GM23338 (cell line): ENCODE data around the gene CLDN17. TPM values are rescaled to one million over a fixed set of nuclear protein-coding genes. Genes with fewer than 3 reads are reported as not detected.

ENCODE experiments used
- ATAC-seq: fragments of 200-7000 bp; cut with Tn5 transposase; 3 replicates; pipeline ENCODE4 v1.9.1; 2020
- DNase-seq: peaks from one replicate; pipeline ENCODE4 v3.0.0-alpha.2; 2015; ENCODE audit warnings: low spot score
- H2AFZ ChIP-seq: fragments of 200-600 bp; sonication (generic); 2 replicates; pipeline ENCODE4 v1.8.0; 2016; ENCODE audit warnings: antibody characterized with exemption, mild to moderate bottlenecking, moderate library complexity
- H3F3A ChIP-seq: fragments of 200-600 bp; sonication (generic); replicated peaks from 2 replicates; pipeline ENCODE4 v1.8.0; 2017; ENCODE audit warnings: antibody characterized with exemption, mixed run types, low read depth
- H3K27ac ChIP-seq: fragments of 200-600 bp; sonication (generic); 2 replicates; pipeline ENCODE4 v1.6.1; 2016; ENCODE audit warnings: low read depth
- H3K27me3 ChIP-seq: fragments of 200-600 bp; sonication (generic); 2 replicates; pipeline ENCODE4 v1.8.0; 2016; ENCODE audit warnings: mild to moderate bottlenecking, mixed run types, moderate library complexity; ENCODE audit not compliant: insufficient read depth
- H3K36me3 ChIP-seq: fragments of 200-600 bp; sonication (generic); 2 replicates; pipeline ENCODE4 v1.8.0; 2016; ENCODE audit warnings: mild to moderate bottlenecking; ENCODE audit not compliant: insufficient read depth
- H3K4me1 ChIP-seq: fragments of 200-600 bp; sonication (generic); 2 replicates; pipeline ENCODE4 v1.8.0; 2016; ENCODE audit warnings: mild to moderate bottlenecking, moderate library complexity; ENCODE audit not compliant: insufficient read depth
- H3K4me2 ChIP-seq: fragments of 200-600 bp; sonication (generic); 2 replicates; pipeline ENCODE4 v1.7.1; 2017; ENCODE audit warnings: mixed run types
- H3K4me3 ChIP-seq: fragments of 200-600 bp; sonication (generic); 2 replicates; pipeline ENCODE4 v1.6.1; 2016; ENCODE audit warnings: mixed run types
- H3K79me2 ChIP-seq: fragments of 200-600 bp; sonication (generic); replicated peaks from 2 replicates; pipeline ENCODE4 v1.8.0; 2017; ENCODE audit warnings: mild to moderate bottlenecking; ENCODE audit not compliant: insufficient read depth
- H3K9me2 ChIP-seq: fragments of 200-600 bp; sonication (generic); 2 replicates; pipeline ENCODE4 v1.8.0; 2017; ENCODE audit not compliant: insufficient read depth
- H4K20me1 ChIP-seq: fragments of 200-600 bp; sonication (generic); replicated peaks from 2 replicates; pipeline ENCODE4 v1.8.0; 2017; ENCODE audit warnings: mild to moderate bottlenecking; ENCODE audit not compliant: insufficient read depth
- H3K27ac Mint-ChIP-seq: 2 replicates; pipeline ENCODE4 v1.8.0; 2020; ENCODE audit warnings: inconsistent platforms, mild to moderate bottlenecking, moderate library complexity, mixed read lengths
- H3K27me3 Mint-ChIP-seq: 3 replicates; pipeline ENCODE4 v1.8.0; 2022; ENCODE audit warnings: low read depth, mild to moderate bottlenecking, moderate library complexity, mixed read lengths, inconsistent platforms; ENCODE audit not compliant: insufficient read depth, poor library complexity
- H3K36me3 Mint-ChIP-seq: 3 replicates; pipeline ENCODE4 v1.8.0; 2021; ENCODE audit warnings: low read depth, mild to moderate bottlenecking, inconsistent platforms, moderate library complexity, mixed read lengths
- H3K4me1 Mint-ChIP-seq: 3 replicates; pipeline ENCODE4 v1.8.0; 2020; ENCODE audit warnings: mild to moderate bottlenecking, inconsistent platforms, mixed read lengths
- H3K4me3 Mint-ChIP-seq: 3 replicates; pipeline ENCODE4 v1.8.0; 2021; ENCODE audit warnings: moderate library complexity, mild to moderate bottlenecking, inconsistent platforms, mixed read lengths
- H3K9me3 Mint-ChIP-seq: 3 replicates; pipeline ENCODE4 v1.8.0; 2020; ENCODE audit warnings: moderate library complexity, mild to moderate bottlenecking, inconsistent platforms, mixed read lengths
- CREB1 ChIP-seq: fragments of 250-450 bp; sonication (Bioruptor Pico); IDR thresholded peaks from 2 replicates; pipeline ENCODE4 v1.5.0; 2020; ENCODE audit warnings: low read depth, mild to moderate bottlenecking, moderate library complexity
- CTCF ChIP-seq, 2 experiments: fragments of 200-600 bp in 1 of 2; sonication (generic) in 1 of 2; conservative IDR thresholded peaks; 2 replicates each; pipeline versions ENCODE4 v1.5.1 to v1.6.1; 2016 to 2017; ENCODE audit warnings: antibody characterized with exemption in 2 of 2, low read depth in 2 of 2, mild to moderate bottlenecking in 2 of 2, moderate library complexity in 1 of 2
- ETS1 ChIP-seq: IDR thresholded peaks from 2 replicates; pipeline ENCODE4 v1.6.1; 2016; ENCODE audit warnings: antibody characterized with exemption
- EZH2 ChIP-seq: fragments of 200-600 bp; sonication (generic); IDR thresholded peaks from one replicate; pipeline ENCODE4 v1.8.0; 2017; ENCODE audit warnings: antibody characterized with exemption, mild to moderate bottlenecking, low read depth; ENCODE audit not compliant: unreplicated experiment
- EZH2phosphoT487 ChIP-seq: fragments of 200-600 bp; sonication (generic); IDR thresholded peaks from one replicate; pipeline ENCODE4 v1.8.1; 2018; ENCODE audit warnings: antibody characterized with exemption; ENCODE audit not compliant: unreplicated experiment
- JUNB ChIP-seq: IDR thresholded peaks from one replicate; pipeline ENCODE4 v1.6.1; 2016; ENCODE audit warnings: antibody characterized with exemption; ENCODE audit not compliant: unreplicated experiment
- NANOG ChIP-seq: IDR thresholded peaks from 2 replicates; pipeline ENCODE4 v1.6.1; 2016; ENCODE audit warnings: antibody characterized with exemption, borderline replicate concordance
- POLR2AphosphoS5 ChIP-seq: IDR thresholded peaks from 2 replicates; pipeline ENCODE4 v1.6.1; 2016; ENCODE audit warnings: antibody characterized with exemption, low read depth
- REST ChIP-seq: IDR thresholded peaks from one replicate; pipeline ENCODE4 v1.6.1; 2018; ENCODE audit warnings: antibody characterized with exemption; ENCODE audit not compliant: unreplicated experiment
- STAT1 ChIP-seq: IDR thresholded peaks from one replicate; pipeline ENCODE4 v1.6.1; 2016; ENCODE audit warnings: antibody characterized with exemption; ENCODE audit not compliant: unreplicated experiment
- ZNF114 ChIP-seq: fragments of 250-450 bp; sonication (Bioruptor Pico); IDR thresholded peaks from 2 replicates; pipeline ENCODE4 v1.5.0; 2020; ENCODE audit warnings: mild to moderate bottlenecking, moderate library complexity
- ZNF331 ChIP-seq: fragments of 250-450 bp; sonication (Bioruptor Pico); IDR thresholded peaks from 2 replicates; pipeline ENCODE4 v1.5.0; 2020; ENCODE audit warnings: low read depth, mild to moderate bottlenecking, moderate library complexity
- ZNF462 ChIP-seq: fragments of 250-450 bp; sonication (Bioruptor Pico); IDR thresholded peaks from 2 replicates; pipeline ENCODE4 v1.5.0; 2020; ENCODE audit warnings: mild to moderate bottlenecking, moderate library complexity
- polyA plus RNA-seq: library from polyadenylated mRNA; unstranded; fragments of >200 nt; fragmentation: Nextera tagmentation; extraction: Ambion mirVana; gene quantifications from 2 replicates; pipeline ENCODE4 v1.2.1, GENCODE V29; 2016
- total RNA-seq: library from RNA; depleted of rRNA; stranded (reverse); fragments of >200 nt; shearing (Covaris generic); gene quantifications from 2 replicates; pipeline ENCODE4 v1.2.3, GENCODE V29; 2014

The CLDN17 gene
- total and polyA plus RNA-seq, 2 experiments from 2014 or later, result not detected

GRCh38 chr21:30186242-30186641 is 19.6 kb upstream of the CLDN17 start:
- ATAC-seq (no peak), DNase-seq (no peak)
- H3K79me2 ChIP-seq, result no peaks in the 10 kb centered on the region
- no peak overlapping the region for H2AFZ ChIP-seq
- H3K27me3 ChIP-seq, result no peaks in the 10 kb centered on the region
- H3K4me1 ChIP-seq, result no peaks in the 10 kb centered on the region
- Mint-ChIP-seq H3K27ac (no peak overlapping the region), H3K9me3 (no peaks in the 10 kb centered on the region), H3K36me3 (no peaks in the 10 kb centered on the region), H3K4me3 (no peak overlapping the region), H3K4me1 (no peaks in the 10 kb centered on the region), H3K27me3 (no peaks in the 10 kb centered on the region)
- no peak overlapping the region for H3K27ac ChIP-seq
- no peaks in the 10 kb centered on the region for H3K36me3 ChIP-seq
- no peak for TF ChIP-seq CTCF (conservative IDR thresholded peaks at IDR 0.05; ENCODE audit: low read depth in 2 of 2)
- TF ChIP-seq JUNB, result no peak
- TF ChIP-seq EZH2phosphoT487, result no peak
- no peak for TF ChIP-seq CREB1 (CRISPR knock-in tag)
- TF ChIP-seq ZNF462, result no peak
- TF ChIP-seq ZNF331 (CRISPR knock-in tag), result no peak
- TF ChIP-seq POLR2AphosphoS5, result no peak
- no peak for TF ChIP-seq REST
- no peak for TF ChIP-seq ZNF114 (CRISPR knock-in tag)
- no peak for TF ChIP-seq STAT1
- no peak for TF ChIP-seq ETS1
- no peak for TF ChIP-seq EZH2
- TF ChIP-seq NANOG, result no peak
- no peak overlapping the region for H3K4me3 ChIP-seq
- H3K9me2 ChIP-seq, result 0 out of 2 replicates have a peak, but pooled peaks cover 3% of the 10 kb centered on the region
- no peaks in the 10 kb centered on the region for H4K20me1 ChIP-seq
- no peaks in the 10 kb centered on the region for H3F3A ChIP-seq
- no peak overlapping the region for H3K4me2 ChIP-seq
